ENCODE results near the gene BSDC1. TPM values are rescaled to one million over a fixed set of nuclear protein-coding genes. Genes with fewer than 3 reads are reported as not detected.
A peak's percentile ranks its signal among the peaks of the same experiment; 100 is the strongest.

Gene BSDC1
- total and polyA plus RNA-seq, 2 of the 13 experiments (the other 11 are each of a cell fraction or from before 2014, with no cell fraction given), result 40.3 to 64.2 TPM

- TF ChIP-seq ATF7 (IDR thresholded peaks at IDR 0.05) (no peak), ATF7 (CRISPR knock-in tag; IDR thresholded peaks at IDR 0.05) (no peak), LRRFIP1 (CRISPR knock-in tag; conservative IDR thresholded peaks at IDR 0.05) (no peak), PPARG (CRISPR knock-in tag; conservative IDR thresholded peaks at IDR 0.05) (peak; percentile 68), KLF16 (CRISPR knock-in tag; IDR thresholded peaks at IDR 0.05) (peak in 1 of 2 experiments; percentile 81; a peak in 2 of 4 replicates), POLR2A (IDR thresholded peaks at IDR 0.05; ENCODE audit: insufficient read depth in 1 of 2, low read depth in 2 of 2, low read length in 2 of 2) (peak in 1 of 2 experiments; percentile 36; a peak in 1 of 4 replicates), ZNF788 (CRISPR knock-in tag; IDR thresholded peaks at IDR 0.05; ENCODE audit: borderline replicate concordance) (peak; percentile 79; the same call in 1 of the 2 replicates), ZFP36 (IDR thresholded peaks at IDR 0.05; ENCODE audit: borderline replicate concordance, low read depth, low read length, partially characterized antibody) (peak; percentile 80), NCOR1 (IDR thresholded peaks at IDR 0.05; ENCODE audit: borderline replicate concordance, low read length) (peak; percentile 65), ZNF709 (CRISPR knock-in tag; IDR thresholded peaks at IDR 0.05) (no peak), AGO1 (IDR thresholded peaks at IDR 0.05; ENCODE audit: low read depth, low read length, poor library complexity, severe bottlenecking) (no peak), PAWR (CRISPR knock-in tag; IDR thresholded peaks at IDR 0.05; ENCODE audit: borderline replicate concordance) (no peak), PRDM15 (CRISPR knock-in tag; IDR thresholded peaks at IDR 0.05) (no peak), ZNF569 (CRISPR knock-in tag; IDR thresholded peaks at IDR 0.05; ENCODE audit: borderline replicate concordance) (no peak), KMT2A (CRISPR knock-in tag; IDR thresholded peaks at IDR 0.05) (peak; percentile 51; the same call in 1 of the 2 replicates), E2F2 (CRISPR knock-in tag; IDR thresholded peaks at IDR 0.05; ENCODE audit: borderline replicate concordance) (no peak), POLR2G (IDR thresholded peaks at IDR 0.05; ENCODE audit: low read depth, low read length) (0 out of 2 replicates have a peak, but pooled peaks have one; percentile 42), ZSCAN21 (CRISPR knock-in tag; IDR thresholded peaks at IDR 0.05; ENCODE audit: borderline replicate concordance) (no peak), RXRB (CRISPR knock-in tag; IDR thresholded peaks at IDR 0.05; ENCODE audit: borderline replicate concordance) (peak; percentile 75), ATAD3A (CRISPR knock-in tag; IDR thresholded peaks at IDR 0.05) (no peak)
Observed at GRCh38 chr1:32321712-32322291, 72.4 kb downstream of the BSDC1 start (continued).

Measured in HepG2 (cell line).